GM23338 (cell line): Measurements from ENCODE around the gene PALM.

Experiments used
- EZH2 ChIP-seq: fragments of 200-600 bp; sonication (generic); IDR thresholded peaks from one replicate; pipeline ENCODE4 v1.8.0; 2017; ENCODE audit warnings: antibody characterized with exemption, mild to moderate bottlenecking, low read depth; ENCODE audit not compliant: unreplicated experiment
- EZH2phosphoT487 ChIP-seq: fragments of 200-600 bp; sonication (generic); IDR thresholded peaks from one replicate; pipeline ENCODE4 v1.8.1; 2018; ENCODE audit warnings: antibody characterized with exemption; ENCODE audit not compliant: unreplicated experiment

DNA sequence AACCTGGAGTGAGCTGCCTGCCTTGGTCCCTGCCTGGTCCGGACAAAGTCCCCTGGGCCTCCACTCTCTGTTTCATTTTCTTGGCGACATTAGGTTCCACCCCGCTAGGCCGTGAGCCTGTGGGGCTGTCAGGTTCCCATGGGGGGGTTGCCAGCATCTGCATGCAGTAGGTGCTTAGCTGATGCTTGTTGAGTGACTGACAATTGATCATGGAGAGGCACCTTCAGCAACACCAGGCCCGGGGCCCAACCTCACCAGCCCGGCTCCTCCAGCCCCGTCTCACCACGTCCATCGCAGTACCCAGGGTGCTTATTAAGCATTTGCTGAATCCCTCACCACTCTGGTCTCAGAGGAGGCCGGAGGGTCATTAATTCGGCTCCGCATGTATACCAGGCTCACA, 55.6 kb downstream of the PALM start:
- no peak for TF ChIP-seq EZH2
- TF ChIP-seq EZH2phosphoT487: no peak
